ENCODE results near the gene DDX56.
"Not testable (repeated sequence)": the region's sequence is repeated elsewhere in the genome, so short reads cannot be mapped to it uniquely, and the experiment has no call there.

DDX56 gene

GRCh38 chr7:44563171-44563679 lies 10.5 kb downstream of the DDX56 start:
- DNase-seq (ENCODE audit: low read depth) = no peak

- DNase-seq (ENCODE audit: low read depth) = not testable (repeated sequence)
These were observed 11.1 kb downstream of the DDX56 start for GRCh38 chr7:44562622-44562962.

GRCh38 chr7:44561962-44562621 lies 11.6 kb downstream of the DDX56 start:
- DNase-seq (ENCODE audit: low read depth) = no peak

- DNase-seq (ENCODE audit: low read depth) = no peak
These were observed 12.2 kb downstream of the DDX56 start for GRCh38 chr7:44561481-44561880.

- DNase-seq (ENCODE audit: low read depth) = no peak
These were observed 14.2 kb downstream of the DDX56 start for GRCh38 chr7:44559485-44559884.

GRCh38 chr7:44557485-44557884 lies 16.2 kb downstream of the DDX56 start:
- no peak for DNase-seq (ENCODE audit: low read depth)

- DNase-seq (ENCODE audit: low read depth) = no peak
These were observed 18.4 kb downstream of the DDX56 start for GRCh38 chr7:44555350-44555749.

- not testable (repeated sequence) for DNase-seq (ENCODE audit: low read depth)
These were observed 21.2 kb downstream of the DDX56 start for GRCh38 chr7:44552473-44553005.

GRCh38 chr7:44549457-44549856 lies 24.3 kb downstream of the DDX56 start:
- no peak for DNase-seq (ENCODE audit: low read depth)

GRCh38 chr7:44548893-44549292 lies 24.8 kb downstream of the DDX56 start:
- no peak for DNase-seq (ENCODE audit: low read depth)

- DNase-seq (ENCODE audit: low read depth) = no peak
These were observed 26.0 kb downstream of the DDX56 start for GRCh38 chr7:44547536-44548231.

- no peak for DNase-seq (ENCODE audit: low read depth)
These were observed 31.7 kb downstream of the DDX56 start for GRCh38 chr7:44541876-44542610.

GRCh38 chr7:44541028-44541869 lies 32.5 kb downstream of the DDX56 start, which contains the start of gene NPC1L1:
Gene NPC1L1, minus strand, starts transcription at chr7:44541330. Its CDS starts 71 bp downstream, at chr7:44541259.
- DNase-seq (ENCODE audit: low read depth) = no peak

- no peak for DNase-seq (ENCODE audit: low read depth)
These were observed 33.1 kb downstream of the DDX56 start for GRCh38 chr7:44540592-44541027.

GRCh38 chr7:44539669-44540506 lies 33.8 kb downstream of the DDX56 start:
- no peak for DNase-seq (ENCODE audit: low read depth)

- DNase-seq (ENCODE audit: low read depth) = no peak
These were observed 34.7 kb downstream of the DDX56 start for GRCh38 chr7:44538798-44539668.

GRCh38 chr7:44538093-44538797 lies 35.5 kb downstream of the DDX56 start:
- no peak for DNase-seq (ENCODE audit: low read depth)

- no peak for DNase-seq (ENCODE audit: low read depth)
These were observed 36.3 kb downstream of the DDX56 start for GRCh38 chr7:44537442-44537841.

- no peak for DNase-seq (ENCODE audit: low read depth)
These were observed 37.6 kb downstream of the DDX56 start for GRCh38 chr7:44536090-44536489.

All from non-pigmented ciliary epithelial cell (primary cell).